Gastroesophageal sphincter (tissue), 4 donors: Measurements from ENCODE around the gene DMPK. TPM values are rescaled to one million over a fixed set of nuclear protein-coding genes. Genes with fewer than 3 reads are reported as not detected.
"Not testable (repeated sequence)": the region's sequence is repeated elsewhere in the genome, so short reads cannot be mapped to it uniquely, and the experiment has no call there.

Source experiments
- ATAC-seq: fragments of 150-250 bp; one replicate; pipeline ENCODE4 v1.9.1; 2016; ENCODE audit warnings: mild to moderate bottlenecking, moderate library complexity
- H3K27ac ChIP-seq, 4 donors: fragments of 200-600 bp; sonication (generic) in 3 of 4; 1 replicate in 3 of 4; 2 replicates in 1 of 4; pipeline ENCODE4 v1.5.1; 2016 to 2019
- H3K27me3 ChIP-seq: fragments of 200-600 bp; sonication (generic); one replicate; pipeline ENCODE4 v1.5.1; 2019
- H3K36me3 ChIP-seq, 2 donors: fragments of 200-600 bp; sonication (generic); one replicate each; pipeline ENCODE4 v1.5.1; 2019; ENCODE audit warnings: control low read depth in 1 of 2
- H3K4me1 ChIP-seq, 3 donors: fragments of 200-600 bp; sonication (generic); 1 replicate in 2 of 3; 2 replicates in 1 of 3; pipeline ENCODE4 v1.5.1; 2016 to 2019; ENCODE audit warnings: control low read depth in 2 of 3
- H3K4me3 ChIP-seq, 2 donors: fragments of 200-600 bp; sonication (generic); one replicate each; pipeline ENCODE4 v1.5.1; 2019; ENCODE audit warnings: mild to moderate bottlenecking in 1 of 2, moderate library complexity in 1 of 2
- H3K9me3 ChIP-seq, 3 donors: fragments of 200-600 bp; sonication (generic); one replicate each; pipeline ENCODE4 v1.5.1; 2017 to 2019; ENCODE audit warnings: control low read depth in 2 of 3
- EP300 ChIP-seq: sonication (generic); formaldehyde crosslinking; IDR thresholded peaks from one replicate; pipeline ENCODE4 v1.6.1; 2017; ENCODE audit warnings: antibody characterized with exemption, mild to moderate bottlenecking
- POLR2A ChIP-seq, 2 donors: fragments of 450-650 bp; IDR thresholded peaks; one replicate each; pipeline ENCODE4 v1.6.1; 2017; ENCODE audit warnings: antibody characterized with exemption in 2 of 2, mild to moderate bottlenecking in 2 of 2, moderate library complexity in 1 of 2
- POLR2AphosphoS5 ChIP-seq: sonication (generic); formaldehyde crosslinking; IDR thresholded peaks from one replicate; pipeline ENCODE4 v1.6.1; 2017; ENCODE audit warnings: antibody characterized with exemption
- WGBS, 2 donors: methylation state at CpG; one replicate each; pipeline ENCODE4 v1.1.5; 2018; ENCODE audit warnings: low coverage in 1 of 2; 5-methylcytosine and 5-hydroxymethylcytosine counted together
- total RNA-seq, 4 donors: library from RNA; depleted of rRNA; stranded (reverse); fragments of >200 nt; gene quantifications; one replicate each; pipeline ENCODE4 v1.1.0, GENCODE V29; 2016
- TF ChIP-seq, protein P1 (sequence below), 4 experiments: fragments of 200-600 bp in 2 of 4; fragments of 450-650 bp in 2 of 4; sonication (generic) in 1 of 4; IDR thresholded peaks; one replicate each; pipeline ENCODE4 v1.5.1; 2017 to 2019; ENCODE audit warnings: antibody characterized with exemption in 4 of 4, mild to moderate bottlenecking in 2 of 4, moderate library complexity in 2 of 4

DMPK gene
- total RNA-seq, 4 donors from 2014 or later, result 223 to 464 (median 330) TPM

DNA sequence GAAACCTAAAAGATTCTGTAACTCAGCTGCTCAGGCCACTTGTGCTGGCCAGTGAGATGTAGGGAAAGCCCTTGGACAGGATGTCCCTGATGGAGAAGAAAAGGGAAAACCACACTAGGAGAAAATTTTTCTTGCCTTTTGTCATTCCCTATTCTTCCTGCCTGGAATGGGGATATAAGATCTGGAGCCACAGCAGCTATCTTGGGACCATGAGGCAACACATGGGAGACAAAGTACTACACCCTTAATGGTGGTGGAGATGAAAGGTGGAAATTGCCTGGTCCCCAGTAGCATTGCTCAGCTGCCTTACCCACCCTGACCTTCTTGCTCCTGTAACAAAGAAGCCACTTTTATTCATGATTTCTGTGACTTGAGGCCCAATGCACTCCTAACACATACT lies 23.4 kb upstream of the DMPK start:
- no peak overlapping the region for H3K27ac ChIP-seq
- TF ChIP-seq EP300, result no peak
- TF ChIP-seq, protein P1, sequence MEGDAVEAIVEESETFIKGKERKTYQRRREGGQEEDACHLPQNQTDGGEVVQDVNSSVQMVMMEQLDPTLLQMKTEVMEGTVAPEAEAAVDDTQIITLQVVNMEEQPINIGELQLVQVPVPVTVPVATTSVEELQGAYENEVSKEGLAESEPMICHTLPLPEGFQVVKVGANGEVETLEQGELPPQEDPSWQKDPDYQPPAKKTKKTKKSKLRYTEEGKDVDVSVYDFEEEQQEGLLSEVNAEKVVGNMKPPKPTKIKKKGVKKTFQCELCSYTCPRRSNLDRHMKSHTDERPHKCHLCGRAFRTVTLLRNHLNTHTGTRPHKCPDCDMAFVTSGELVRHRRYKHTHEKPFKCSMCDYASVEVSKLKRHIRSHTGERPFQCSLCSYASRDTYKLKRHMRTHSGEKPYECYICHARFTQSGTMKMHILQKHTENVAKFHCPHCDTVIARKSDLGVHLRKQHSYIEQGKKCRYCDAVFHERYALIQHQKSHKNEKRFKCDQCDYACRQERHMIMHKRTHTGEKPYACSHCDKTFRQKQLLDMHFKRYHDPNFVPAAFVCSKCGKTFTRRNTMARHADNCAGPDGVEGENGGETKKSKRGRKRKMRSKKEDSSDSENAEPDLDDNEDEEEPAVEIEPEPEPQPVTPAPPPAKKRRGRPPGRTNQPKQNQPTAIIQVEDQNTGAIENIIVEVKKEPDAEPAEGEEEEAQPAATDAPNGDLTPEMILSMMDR (IDR thresholded peaks at IDR 0.05), result no peak
- TF ChIP-seq POLR2A (IDR thresholded peaks at IDR 0.05), result no peak
- TF ChIP-seq POLR2AphosphoS5, result no peak
- no peaks in the 10 kb centered on the region for H3K36me3 ChIP-seq
- ATAC-seq, result no peak
- peaks cover 0 to 7% (median 0%) of the 10 kb centered on the region in 3 donors for H3K4me1 ChIP-seq
- H3K9me3 ChIP-seq, result no peaks in the 10 kb centered on the region
- no peaks in the 10 kb centered on the region for H3K27me3 ChIP-seq
- H3K4me3 ChIP-seq, result no peak overlapping the region

DNA sequence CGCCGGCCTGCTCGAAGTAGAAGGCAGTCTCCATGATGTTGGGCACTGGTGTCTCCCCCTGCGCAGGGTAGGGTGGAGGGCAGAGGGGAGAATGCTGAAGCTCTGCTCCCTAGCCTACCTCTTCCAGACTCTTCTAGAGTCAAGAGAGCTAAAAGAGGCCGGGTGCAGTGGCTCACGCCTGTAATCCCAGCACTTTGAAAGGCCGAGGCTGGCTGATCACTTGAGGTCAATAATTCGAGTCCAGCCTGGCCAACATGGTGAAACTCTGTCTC lies 22.6 kb upstream of the DMPK start:
- no peaks in the 10 kb centered on the region for H3K27me3 ChIP-seq
- TF ChIP-seq, protein P1 (IDR thresholded peaks at IDR 0.05), result no peak
- TF ChIP-seq POLR2AphosphoS5, result no peak
- no peak for TF ChIP-seq EP300
- TF ChIP-seq POLR2A (IDR thresholded peaks at IDR 0.05), result no peak
- H3K4me1 ChIP-seq, result peaks cover 0 to 6% (median 0%) of the 10 kb centered on the region in 3 donors
- no peak overlapping the region for H3K4me3 ChIP-seq
- H3K9me3 ChIP-seq, result no peaks in the 10 kb centered on the region
- no CpG with 5 or more reads among the region's 8 CpGs for WGBS, 2 donors
- no peaks in the 10 kb centered on the region for H3K36me3 ChIP-seq
- H3K27ac ChIP-seq, result no peak overlapping the region
- no peak for ATAC-seq

DNA sequence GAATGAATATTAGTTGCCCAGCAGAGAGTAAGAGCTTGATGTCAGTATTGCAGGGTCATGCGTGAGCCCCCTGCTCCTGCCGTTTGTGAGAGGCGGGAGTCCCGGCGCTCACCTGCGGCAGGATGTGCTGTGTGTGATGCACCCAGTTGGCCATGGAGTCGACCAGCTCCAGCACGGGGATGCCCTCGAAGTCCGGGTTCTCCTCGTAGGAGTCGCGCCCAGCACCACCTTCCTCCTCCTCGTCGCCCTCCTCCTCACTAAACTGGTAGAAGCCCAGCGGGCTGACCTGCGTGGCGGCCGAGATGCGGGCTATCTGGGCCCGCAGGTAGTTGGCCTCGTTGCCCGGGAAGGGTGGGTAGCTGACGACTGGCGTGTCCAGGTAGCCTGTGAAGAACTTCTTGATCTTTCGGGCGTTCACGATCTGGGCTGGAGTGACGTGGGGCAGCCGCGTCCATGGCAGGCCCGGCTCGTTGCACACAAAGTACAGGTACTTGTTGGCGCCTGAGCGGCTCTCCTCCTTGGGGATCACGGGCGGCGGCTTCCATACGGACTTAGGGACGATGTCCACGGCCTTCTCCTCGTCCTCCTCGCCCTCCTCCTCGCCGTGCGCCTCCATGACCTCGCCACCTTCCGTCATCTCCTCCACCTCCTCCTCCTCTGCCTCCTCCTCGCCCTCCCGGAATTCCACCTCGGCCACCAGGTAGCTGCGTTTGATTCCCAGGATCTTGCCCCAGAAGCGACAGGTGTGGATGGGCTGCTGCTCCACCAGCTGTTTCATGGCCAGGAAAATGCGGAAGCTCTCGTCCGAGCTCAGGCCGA lies 22.1 kb upstream of the DMPK start:
- no peaks in the 10 kb centered on the region for H3K9me3 ChIP-seq
- H3K4me3 ChIP-seq, result no peak overlapping the region
- no peak overlapping the region for H3K27ac ChIP-seq
- H3K4me1 ChIP-seq, result peaks cover 0 to 4% (median 0%) of the 10 kb centered on the region in 3 donors
- WGBS, 2 donors, result 80 to 92% methylated on average over 4 to 5 of the region's 57 CpGs
- H3K36me3 ChIP-seq, result no peaks in the 10 kb centered on the region
- TF ChIP-seq, protein P1 (IDR thresholded peaks at IDR 0.05), result no peak
- TF ChIP-seq POLR2AphosphoS5 (no peak), POLR2A (IDR thresholded peaks at IDR 0.05) (no peak)
- ATAC-seq, result no peak
- no peaks in the 10 kb centered on the region for H3K27me3 ChIP-seq

DNA sequence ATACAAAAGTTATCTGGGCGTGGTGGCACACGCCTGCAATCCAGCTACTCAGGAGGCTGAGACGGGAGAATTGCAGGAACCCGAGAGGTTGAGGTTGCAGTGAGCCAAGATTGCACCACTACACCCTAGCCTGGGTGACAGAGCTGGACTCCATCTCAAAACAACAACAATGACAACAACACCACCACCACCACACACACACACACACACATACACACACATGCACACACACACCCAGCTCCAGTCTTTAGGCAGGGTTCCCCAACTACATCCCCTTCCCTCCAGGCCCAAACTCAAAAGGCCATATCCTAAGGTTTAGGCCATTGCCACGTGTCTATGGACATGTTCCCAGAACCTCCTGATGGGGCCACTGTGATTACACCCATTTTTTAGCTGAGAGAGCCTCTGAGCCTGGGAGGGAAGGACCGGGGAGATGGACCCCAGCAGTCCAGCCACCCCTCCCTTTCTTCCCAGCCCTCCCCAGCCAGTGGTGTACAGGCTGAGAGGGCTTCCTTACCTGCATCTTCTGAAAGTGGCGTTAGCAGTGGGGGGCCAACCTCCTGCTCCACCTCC lies 19.4 kb upstream of the DMPK start:
- H3K36me3 ChIP-seq, result no peaks in the 10 kb centered on the region
- H3K9me3 ChIP-seq, result no peaks in the 10 kb centered on the region
- TF ChIP-seq POLR2AphosphoS5 (no peak), EP300 (no peak), POLR2A (IDR thresholded peaks at IDR 0.05) (no peak)
- TF ChIP-seq, protein P1 (IDR thresholded peaks at IDR 0.05), result no peak
- no peaks in the 10 kb centered on the region for H3K27me3 ChIP-seq
- H3K4me3 ChIP-seq, result no peak overlapping the region
- H3K4me1 ChIP-seq, result peaks cover 0 to 13% (median 3%) of the 10 kb centered on the region in 3 donors
- H3K27ac ChIP-seq, result no peak overlapping the region
- ATAC-seq, result no peak
- WGBS, 2 donors, result 64 to 86% methylated on average over 5 of the region's 7 CpGs

DNA sequence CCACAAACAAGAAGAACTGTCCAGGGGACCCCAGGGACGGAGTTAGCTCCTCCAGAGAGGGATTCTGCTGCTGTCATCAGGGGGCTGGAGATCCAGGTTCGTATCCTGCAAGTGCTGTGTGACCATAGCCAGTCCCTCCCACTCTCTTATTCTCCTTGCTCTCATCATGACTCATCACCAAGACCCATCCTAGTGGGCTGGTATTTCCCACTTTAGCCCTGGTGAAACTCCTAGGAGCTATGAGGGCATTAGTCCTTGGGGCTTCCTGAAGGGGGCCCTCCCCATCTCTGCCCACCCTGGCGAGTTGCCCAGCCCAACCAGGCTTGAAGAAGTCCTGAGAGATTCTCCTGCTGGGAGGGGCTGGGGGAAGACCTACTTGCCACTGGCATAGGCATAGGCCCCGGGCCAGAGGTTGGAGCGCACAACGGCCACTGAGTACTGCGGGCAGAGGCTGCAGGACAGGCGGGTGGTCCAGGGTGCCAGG lies 17.8 kb upstream of the DMPK start:
- Histone ChIP-seq H3K4me3 (no peak overlapping the region), H3K4me1 (peaks cover 0 to 13% (median 3%) of the 10 kb centered on the region in 3 donors), H3K9me3 (no peaks in the 10 kb centered on the region), H3K27me3 (no peaks in the 10 kb centered on the region), H3K27ac (no peak overlapping the region), H3K36me3 (no peaks in the 10 kb centered on the region)
- no peak for ATAC-seq
- 60 to 64% methylated on average over 2 of the region's 8 CpGs for WGBS, 2 donors
- no peak for TF ChIP-seq POLR2AphosphoS5
- TF ChIP-seq EP300, result no peak
- TF ChIP-seq, protein P1 (IDR thresholded peaks at IDR 0.05), result no peak
- TF ChIP-seq POLR2A (IDR thresholded peaks at IDR 0.05), result no peak

DNA sequence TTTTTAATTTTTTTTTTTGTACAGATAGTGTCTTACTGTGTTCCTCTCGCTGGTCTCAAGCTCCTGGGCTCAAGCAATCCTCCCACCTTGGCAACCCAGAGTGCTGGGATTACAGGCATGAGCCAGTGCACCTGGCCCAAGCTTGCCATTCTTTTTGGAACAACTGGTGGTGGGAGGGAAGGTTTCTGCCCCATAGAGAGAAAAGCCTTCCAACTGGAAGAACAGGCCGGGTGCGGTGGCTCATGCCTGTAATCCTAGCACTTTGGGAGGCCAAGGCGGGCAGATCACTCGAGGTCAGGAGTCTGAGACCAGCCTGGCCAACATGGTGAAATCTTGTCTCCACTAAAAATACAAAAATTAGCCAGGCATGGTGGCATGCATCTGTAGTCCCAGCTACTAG lies 17.3 kb upstream of the DMPK start:
- H3K4me3 ChIP-seq, H3K36me3 ChIP-seq, H3K27ac ChIP-seq, H3K9me3 ChIP-seq, H3K27me3 ChIP-seq, ATAC-seq: not testable (repeated sequence)
- H3K4me1 ChIP-seq, result peaks cover 0 to 13% (median 3%) of the 10 kb centered on the region in 3 donors
- 60 to 73% methylated on average over 1 to 5 of the region's 5 CpGs for WGBS, 2 donors
